ENCODE measurements around the gene DAP3. TPM values are rescaled to one million over a fixed set of nuclear protein-coding genes. Genes with fewer than 3 reads are reported as not detected.
"Not testable (repeated sequence)": the region's sequence is repeated elsewhere in the genome, so short reads cannot be mapped to it uniquely, and the experiment has no call there.

The DAP3 gene
- total and polyA plus RNA-seq, 11 donors, result 79.0 to 170 (median 108) TPM

DNA sequence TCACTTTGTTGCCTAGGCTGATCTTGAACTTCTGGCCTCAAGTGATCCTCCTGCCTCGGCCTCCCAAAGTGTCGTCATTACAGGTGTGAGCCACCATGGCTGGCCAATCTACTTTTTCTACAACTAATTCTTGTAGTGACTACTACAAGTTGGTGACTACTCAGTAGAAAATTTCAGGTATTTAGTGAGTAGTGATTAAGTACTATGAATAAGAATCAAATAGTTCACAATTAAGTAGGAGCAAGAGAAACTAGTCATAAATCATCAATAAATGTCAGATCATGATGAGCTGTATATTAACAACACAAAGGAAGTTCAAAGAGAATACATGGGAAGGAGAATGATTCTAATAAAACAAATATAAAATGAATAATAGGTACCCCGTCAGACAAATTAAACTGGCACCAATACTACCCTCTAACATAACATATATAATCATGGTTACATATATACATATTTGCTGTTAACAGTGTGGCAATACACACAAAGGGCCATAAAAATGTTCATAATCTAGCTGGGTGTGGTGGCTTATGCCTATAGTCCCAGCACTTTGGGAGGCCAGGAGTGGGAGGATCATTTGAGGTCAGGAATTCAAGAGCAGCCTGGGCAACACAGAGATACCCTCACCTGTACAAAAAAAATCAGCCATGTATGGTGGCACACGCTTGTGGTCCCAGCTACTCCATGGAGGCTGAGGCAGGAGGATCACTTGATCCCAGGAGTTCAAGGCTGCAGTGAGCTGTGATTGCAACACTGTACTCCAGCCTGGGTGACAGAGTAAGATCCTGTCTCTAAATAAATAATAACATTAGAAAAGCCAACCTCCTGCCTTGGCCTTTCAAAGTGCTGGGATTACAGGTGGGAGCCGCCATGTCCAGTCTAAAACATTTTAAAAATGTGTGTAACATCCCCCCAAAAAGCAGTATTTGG lies 19.4 kb upstream of the DAP3 start:
- no peaks in the 10 kb centered on the region for H3K4me1 ChIP-seq
- no peak overlapping the region for H3K27ac ChIP-seq
- H3K27me3 ChIP-seq, result no peaks in the 10 kb centered on the region
- DNase-seq, result no peak
- 95 to 99% (median 97%) methylated on average over 5 of the region's 5 CpGs for WGBS, 4 donors
- ATAC-seq, result no peak
- intact Hi-C loops (cut with DNase I), result loop anchor here in 1 of 10 donors (10.0 kb wide), 2 partner anchors 65 to 315 kb away; no protein-coding TSS in a partner anchor
- no peak overlapping the region for H3K4me3 ChIP-seq
- no peaks in the 10 kb centered on the region for H3K9me3 ChIP-seq
- no peak for TF ChIP-seq POLR2A (IDR thresholded peaks at IDR 0.05)
- TF ChIP-seq, protein P1, sequence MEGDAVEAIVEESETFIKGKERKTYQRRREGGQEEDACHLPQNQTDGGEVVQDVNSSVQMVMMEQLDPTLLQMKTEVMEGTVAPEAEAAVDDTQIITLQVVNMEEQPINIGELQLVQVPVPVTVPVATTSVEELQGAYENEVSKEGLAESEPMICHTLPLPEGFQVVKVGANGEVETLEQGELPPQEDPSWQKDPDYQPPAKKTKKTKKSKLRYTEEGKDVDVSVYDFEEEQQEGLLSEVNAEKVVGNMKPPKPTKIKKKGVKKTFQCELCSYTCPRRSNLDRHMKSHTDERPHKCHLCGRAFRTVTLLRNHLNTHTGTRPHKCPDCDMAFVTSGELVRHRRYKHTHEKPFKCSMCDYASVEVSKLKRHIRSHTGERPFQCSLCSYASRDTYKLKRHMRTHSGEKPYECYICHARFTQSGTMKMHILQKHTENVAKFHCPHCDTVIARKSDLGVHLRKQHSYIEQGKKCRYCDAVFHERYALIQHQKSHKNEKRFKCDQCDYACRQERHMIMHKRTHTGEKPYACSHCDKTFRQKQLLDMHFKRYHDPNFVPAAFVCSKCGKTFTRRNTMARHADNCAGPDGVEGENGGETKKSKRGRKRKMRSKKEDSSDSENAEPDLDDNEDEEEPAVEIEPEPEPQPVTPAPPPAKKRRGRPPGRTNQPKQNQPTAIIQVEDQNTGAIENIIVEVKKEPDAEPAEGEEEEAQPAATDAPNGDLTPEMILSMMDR (IDR thresholded peaks at IDR 0.05), result no peak
- peaks cover 4 to 99% (median 98%) of the 10 kb centered on the region in 9 donors for H3K36me3 ChIP-seq

DNA sequence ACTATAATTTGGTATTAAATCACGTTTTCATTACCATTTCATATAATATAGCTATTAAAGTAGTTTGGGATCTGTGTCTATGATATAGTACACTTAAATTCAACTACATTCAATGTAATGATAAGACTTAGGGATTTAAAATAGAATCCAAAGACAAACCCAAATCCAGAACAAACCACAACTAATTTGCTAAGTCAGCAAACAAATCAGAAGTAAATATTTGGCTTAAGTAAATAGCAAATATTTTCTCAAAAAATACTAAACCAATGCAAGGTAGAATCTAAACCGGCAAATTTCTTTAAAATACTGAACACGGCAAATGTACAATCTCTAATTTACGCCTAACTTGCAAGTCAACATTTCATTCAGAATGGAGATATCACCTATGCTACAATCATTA lies 17.1 kb upstream of the DAP3 start:
- ATAC-seq, result no peak
- WGBS, 4 donors, result 92 to 98% (median 94%) methylated on average over 4 of the region's 4 CpGs
- no peaks in the 10 kb centered on the region for H3K27me3 ChIP-seq

DNA sequence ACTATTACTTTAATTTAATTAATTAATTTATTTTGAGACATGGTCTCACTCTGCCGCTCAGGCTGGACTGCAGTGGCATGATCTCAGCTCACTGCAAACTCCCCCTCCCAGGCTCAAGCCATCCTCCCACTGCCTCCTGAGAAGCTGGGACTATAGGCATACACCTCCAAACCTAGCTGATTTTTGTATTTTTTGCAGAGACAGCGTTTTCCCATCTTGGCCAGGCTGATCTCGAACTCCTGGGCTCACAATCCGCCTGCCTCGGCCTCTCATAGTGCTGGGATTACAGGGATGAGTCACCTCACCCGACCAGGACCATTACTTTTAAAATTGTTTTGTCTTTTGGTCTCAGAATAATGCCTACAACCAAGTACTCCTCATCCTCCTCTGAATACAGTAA lies 15.9 kb upstream of the DAP3 start:
- ATAC-seq, result no peak
- no peak overlapping the region for H3K4me3 ChIP-seq
- intact Hi-C loops (cut with DNase I), result loop anchor here in 1 of 10 donors (10.0 kb wide), 2 partner anchors 62 to 318 kb away; no protein-coding TSS in a partner anchor
- H3K27me3 ChIP-seq, result no peaks in the 10 kb centered on the region
- H3K9me3 ChIP-seq, result no peaks in the 10 kb centered on the region
- no peak for TF ChIP-seq POLR2A (IDR thresholded peaks at IDR 0.05)
- TF ChIP-seq, protein P1 (IDR thresholded peaks at IDR 0.05), result no peak
- H3K36me3 ChIP-seq, result peaks cover 4 to 99% (median 98%) of the 10 kb centered on the region in 9 donors
- no peak for DNase-seq
- peaks cover 0 to 13% (median 0%) of the 10 kb centered on the region in 12 donors for H3K4me1 ChIP-seq
- H3K27ac ChIP-seq, result no peak overlapping the region
- 90 to 96% (median 94%) methylated on average over 6 of the region's 6 CpGs for WGBS, 4 donors

More for the DNA sequence above, 17.1 kb upstream of the DAP3 start:
- Histone ChIP-seq H3K36me3 (peaks cover 4 to 99% (median 98%) of the 10 kb centered on the region in 9 donors), H3K4me3 (no peak overlapping the region), H3K27ac (no peak overlapping the region), H3K4me1 (peaks cover 0 to 8% (median 0%) of the 10 kb centered on the region in 12 donors), H3K9me3 (no peaks in the 10 kb centered on the region)
- intact Hi-C loops (cut with DNase I), result loop anchor here in 1 of 10 donors (10.0 kb wide), 2 partner anchors 63 to 317 kb away; no protein-coding TSS in a partner anchor
- TF ChIP-seq, protein P1 (IDR thresholded peaks at IDR 0.05), result no peak
- no peak for TF ChIP-seq POLR2A (IDR thresholded peaks at IDR 0.05)
- no peak for DNase-seq

DNA sequence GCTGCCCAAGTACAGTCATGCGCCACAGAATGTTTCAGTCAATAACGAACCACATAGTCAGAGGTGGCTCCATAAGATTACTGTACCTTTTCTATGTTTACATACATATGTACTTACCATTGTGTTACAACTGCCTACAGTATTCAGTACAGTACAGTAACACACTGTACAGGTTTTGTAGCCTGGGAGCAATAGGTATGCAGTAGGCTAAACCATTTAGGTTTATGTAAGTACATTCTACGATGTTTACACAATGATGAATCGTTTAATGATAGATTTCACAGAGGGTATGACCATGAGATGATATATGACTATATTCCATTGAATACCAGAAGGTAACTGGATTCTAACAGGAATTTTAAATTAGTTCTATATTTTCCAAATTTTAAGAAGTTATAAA lies 10.9 kb upstream of the DAP3 start:
- H3K9me3 ChIP-seq, result no peaks in the 10 kb centered on the region
- no peak overlapping the region for H3K27ac ChIP-seq
- H3K4me1 ChIP-seq, result peaks cover 0 to 27% (median 13%) of the 10 kb centered on the region in 12 donors
- DNase-seq (no peak), ATAC-seq (no peak)
- H3K4me3 ChIP-seq, result no peak overlapping the region
- H3K36me3 ChIP-seq, result peaks cover 0 to 83% (median 72%) of the 10 kb centered on the region in 9 donors
- 90 to 97% (median 93%) methylated on average over 4 of the region's 4 CpGs for WGBS, 4 donors
- TF ChIP-seq, protein P1 (IDR thresholded peaks at IDR 0.05), result no peak
- TF ChIP-seq POLR2A (IDR thresholded peaks at IDR 0.05), result no peak
- H3K27me3 ChIP-seq, result no peaks in the 10 kb centered on the region
- intact Hi-C loops (cut with DNase I), result loop anchor here in 1 of 10 donors (10.0 kb wide), 2 partner anchors 57 to 323 kb away; no protein-coding TSS in a partner anchor

DNA sequence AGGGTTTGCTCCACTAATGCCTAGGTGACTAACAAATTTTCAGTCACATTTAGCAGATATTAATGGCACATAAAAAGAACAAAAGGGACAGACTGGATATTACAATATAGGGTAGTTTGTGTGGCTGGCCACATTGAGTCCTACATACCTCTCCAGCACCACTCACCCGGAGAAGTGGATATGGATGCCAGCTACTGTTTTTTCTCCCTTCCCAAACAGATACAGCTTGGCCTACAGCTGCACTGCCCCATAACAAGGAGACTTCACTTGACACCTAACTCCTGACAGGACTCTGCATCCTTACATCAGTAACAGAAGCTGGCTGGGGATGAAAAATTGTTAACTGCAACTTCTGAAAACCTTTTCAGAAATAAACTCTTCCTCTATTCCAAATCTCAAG lies 9.9 kb upstream of the DAP3 start:
- H3K27ac ChIP-seq, DNase-seq, H3K27me3 ChIP-seq, H3K4me3 ChIP-seq, H3K9me3 ChIP-seq: not testable (repeated sequence)
- intact Hi-C loops (cut with DNase I), result loop anchor here in 1 of 10 donors (10.0 kb wide), 2 partner anchors 56 to 324 kb away; no protein-coding TSS in a partner anchor
- WGBS, 4 donors, result 26 to 71% (median 53%) methylated on average over 1 of the region's 1 CpG
- peaks cover 0 to 35% (median 19%) of the 10 kb centered on the region in 12 donors for H3K4me1 ChIP-seq
- peaks cover 0 to 76% (median 64%) of the 10 kb centered on the region in 9 donors for H3K36me3 ChIP-seq
- peak in 2 of 4 donors; percentile 58 to 79 for ATAC-seq
